Kidney (tissue), 14 donors: ENCODE measurements around the gene IQCM. TPM values are rescaled to one million over a fixed set of nuclear protein-coding genes. Genes with fewer than 3 reads are reported as not detected.

Experiments used
- DNase-seq, 5 donors: peaks; one replicate each; pipeline ENCODE4 v3.0.0-alpha.2; 2013 to 2020
- FAIRE-seq: peaks from 2 replicates; lab custom pipeline; 2012; peaks lifted over from hg19 to GRCh38; lab: Jason Lieb, UNC
- H3K27ac ChIP-seq, 2 donors: one replicate each; pipeline ENCODE4 v1.7.0; 2013; ENCODE audit warnings: low read depth in 2 of 2, low read length in 2 of 2, inconsistent platforms in 1 of 2
- H3K27me3 ChIP-seq: one replicate; pipeline ENCODE4 v1.7.1; 2013; ENCODE audit warnings: low read length, inconsistent platforms; ENCODE audit not compliant: control insufficient read depth, insufficient read depth
- H3K36me3 ChIP-seq, 3 donors: one replicate each; pipeline versions ENCODE4 v1.7.0 to v1.7.1; 2013; ENCODE audit warnings: low read length in 3 of 3, control low read depth in 1 of 3, inconsistent platforms in 1 of 3; ENCODE audit not compliant: insufficient read depth in 3 of 3, control insufficient read depth in 2 of 3
- H3K4me1 ChIP-seq, 3 donors: one replicate each; pipeline versions ENCODE4 v1.7.0 to v1.7.1; 2013; ENCODE audit warnings: low read length in 3 of 3, inconsistent platforms in 1 of 3, low read depth in 1 of 3; ENCODE audit not compliant: control insufficient read depth in 2 of 3, insufficient read depth in 2 of 3
- H3K4me3 ChIP-seq, 3 donors: one replicate each; pipeline versions ENCODE4 v1.7.0 to v1.8.1; 2013; ENCODE audit warnings: low read length in 3 of 3, control low read depth in 1 of 3, inconsistent platforms in 1 of 3
- H3K9ac ChIP-seq, 3 donors: one replicate each; pipeline versions ENCODE4 v1.7.0 to v1.7.1; 2013; ENCODE audit warnings: low read length in 3 of 3, control low read depth in 1 of 3, inconsistent platforms in 1 of 3
- H3K9me3 ChIP-seq, 3 donors: one replicate each; pipeline versions ENCODE4 v1.7.0 to v1.7.1; 2013; ENCODE audit warnings: low read length in 3 of 3, control low read depth in 1 of 3, inconsistent platforms in 1 of 3; ENCODE audit not compliant: control insufficient read depth in 2 of 3, insufficient read depth in 1 of 3
- intact Hi-C: fragments of 100-400 bp; cut with DNase I; formaldehyde crosslinking; loops from one replicate; pipeline ENCODE4 v1.11.1; 2022
- polyA plus RNA-seq: library from polyadenylated mRNA; stranded (reverse); fragments of 350-450 nt; fragmentation: Illumina TruSeq; extraction: RNeasy Lipid Tissue Mini Kit (QIAGEN cat#74804); gene quantifications from one replicate; pipeline ENCODE4 v1.2.3, GENCODE V29; 2014; ENCODE audit warnings: low read depth, low replicate concordance; ENCODE audit not compliant: insufficient read depth
- total RNA-seq: library from RNA; stranded (reverse); fragmentation: NEBNext Ultra II Directional; extraction: Animal tissue kit (Norgen Biotek cat#: 25700); gene quantifications from one replicate; pipeline ENCODE4 v1.2.1, GENCODE V29; 2021
- TF ChIP-seq, protein P1 (sequence below): IDR thresholded peaks from 3 replicates; pipeline ENCODE4 v1.5.1; 2012; ENCODE audit warnings: mild to moderate bottlenecking, moderate library complexity, borderline replicate concordance; ENCODE audit not compliant: insufficient read depth; ENCODE audit errors: extremely low read depth
- donor health status: control.
- donor health status: control.
- donor health status: control.
- donor health status: control.
- donor health status: control.
- donor health status: DM: yes; HTN: yes; CAD: no.
- donor health status: Normal renal cell carcinoma (clear cell type).

The IQCM gene
- total and polyA plus RNA-seq, 2 donors from 2014 or later = not detected

DNA sequence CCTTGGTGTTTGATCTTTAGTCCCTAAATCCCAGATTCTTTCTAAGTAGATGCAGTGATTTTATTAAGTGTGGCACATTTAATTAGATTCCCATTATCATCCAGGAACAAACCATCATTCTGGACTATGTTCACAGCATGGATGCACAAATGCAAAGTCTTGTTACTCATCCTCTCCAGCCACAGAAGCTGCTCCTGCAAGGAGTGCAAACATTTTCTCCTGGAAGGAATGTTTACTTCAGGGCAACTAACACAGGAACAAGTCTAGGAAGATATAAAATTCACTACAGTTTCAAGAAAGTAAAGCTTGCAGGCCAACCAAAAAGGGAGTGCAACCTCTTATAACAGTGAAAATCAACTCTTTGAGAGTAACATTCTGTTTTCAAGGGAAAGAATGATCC is 106.0 kb downstream of the IQCM start:
- no peaks in the 10 kb centered on the region for H3K36me3 ChIP-seq
- H3K27ac ChIP-seq = no peak overlapping the region
- no peaks in the 10 kb centered on the region for H3K27me3 ChIP-seq
- DNase-seq = no peak
- FAIRE-seq = no peak
- intact Hi-C loops = no loop called here
- no peaks in the 10 kb centered on the region for H3K4me1 ChIP-seq
- TF ChIP-seq, protein P1, sequence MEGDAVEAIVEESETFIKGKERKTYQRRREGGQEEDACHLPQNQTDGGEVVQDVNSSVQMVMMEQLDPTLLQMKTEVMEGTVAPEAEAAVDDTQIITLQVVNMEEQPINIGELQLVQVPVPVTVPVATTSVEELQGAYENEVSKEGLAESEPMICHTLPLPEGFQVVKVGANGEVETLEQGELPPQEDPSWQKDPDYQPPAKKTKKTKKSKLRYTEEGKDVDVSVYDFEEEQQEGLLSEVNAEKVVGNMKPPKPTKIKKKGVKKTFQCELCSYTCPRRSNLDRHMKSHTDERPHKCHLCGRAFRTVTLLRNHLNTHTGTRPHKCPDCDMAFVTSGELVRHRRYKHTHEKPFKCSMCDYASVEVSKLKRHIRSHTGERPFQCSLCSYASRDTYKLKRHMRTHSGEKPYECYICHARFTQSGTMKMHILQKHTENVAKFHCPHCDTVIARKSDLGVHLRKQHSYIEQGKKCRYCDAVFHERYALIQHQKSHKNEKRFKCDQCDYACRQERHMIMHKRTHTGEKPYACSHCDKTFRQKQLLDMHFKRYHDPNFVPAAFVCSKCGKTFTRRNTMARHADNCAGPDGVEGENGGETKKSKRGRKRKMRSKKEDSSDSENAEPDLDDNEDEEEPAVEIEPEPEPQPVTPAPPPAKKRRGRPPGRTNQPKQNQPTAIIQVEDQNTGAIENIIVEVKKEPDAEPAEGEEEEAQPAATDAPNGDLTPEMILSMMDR = no peak
- no peaks in the 10 kb centered on the region for H3K9me3 ChIP-seq
- no peak overlapping the region for H3K9ac ChIP-seq
- H3K4me3 ChIP-seq = no peak overlapping the region

DNA sequence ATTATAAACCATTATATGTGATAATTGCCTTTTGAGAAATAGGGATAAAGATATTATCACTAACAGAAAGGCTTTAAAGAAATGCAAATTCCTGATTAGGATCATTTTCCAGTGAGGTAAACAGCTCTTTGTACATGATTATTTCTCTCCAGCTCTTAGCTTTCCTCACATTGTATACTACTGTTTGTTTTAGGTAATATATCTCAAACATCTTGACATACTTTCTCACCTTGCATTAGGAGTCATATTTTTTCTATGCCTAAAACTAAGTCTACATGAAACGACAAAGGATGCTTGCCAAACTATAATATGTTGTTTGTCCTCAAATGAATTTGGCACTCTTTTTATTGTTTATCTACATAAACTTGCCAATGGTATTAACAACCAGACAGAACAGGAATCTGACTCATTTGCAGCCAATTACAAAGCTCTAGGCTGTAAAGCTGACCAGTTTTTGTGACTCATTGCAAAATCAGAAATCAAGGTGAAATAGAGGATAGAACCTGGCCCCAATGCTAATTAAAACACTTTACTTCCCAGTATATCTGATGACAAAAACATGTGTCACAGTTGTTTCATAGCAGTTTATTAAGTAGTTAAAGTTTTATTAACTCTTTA is 107.0 kb downstream of the IQCM start:
- intact Hi-C loops = no loop called here
- Histone ChIP-seq H3K27ac (no peak overlapping the region), H3K4me1 (no peaks in the 10 kb centered on the region), H3K9me3 (no peaks in the 10 kb centered on the region), H3K4me3 (no peak overlapping the region), H3K36me3 (no peaks in the 10 kb centered on the region), H3K9ac (no peak overlapping the region), H3K27me3 (no peaks in the 10 kb centered on the region)
- TF ChIP-seq, protein P1 = no peak
- FAIRE-seq (peak; percentile 77), DNase-seq (peak in 1 of 5 donors; percentile 14)

DNA sequence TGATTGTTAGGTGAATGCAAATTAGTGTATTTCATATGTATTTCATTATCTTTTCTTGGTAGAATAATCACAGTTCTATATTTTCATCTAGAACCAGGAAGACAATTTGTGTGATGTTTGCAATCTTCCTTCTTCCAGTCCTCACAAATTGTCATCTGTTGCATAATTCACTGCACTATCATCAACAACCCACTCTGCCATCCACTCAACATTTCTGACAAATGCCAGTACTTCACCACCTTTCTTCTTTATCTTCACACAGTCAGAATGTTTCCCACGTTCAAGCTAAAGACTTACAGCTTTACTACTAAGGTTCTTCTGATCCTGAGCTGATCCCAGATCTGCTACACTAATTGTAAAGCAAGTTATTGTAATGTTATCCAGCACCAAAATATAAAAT is 107.8 kb downstream of the IQCM start:
- FAIRE-seq = no peak
- no peaks in the 10 kb centered on the region for H3K4me1 ChIP-seq
- intact Hi-C loops = no loop called here

More for the DNA sequence above, 107.8 kb downstream of the IQCM start:
- H3K9ac ChIP-seq = no peak overlapping the region
- H3K36me3 ChIP-seq = no peaks in the 10 kb centered on the region
- H3K27me3 ChIP-seq = no peaks in the 10 kb centered on the region
- H3K4me3 ChIP-seq = no peak overlapping the region
- DNase-seq = no peak
- H3K9me3 ChIP-seq = no peaks in the 10 kb centered on the region
- TF ChIP-seq, protein P1 = no peak
- H3K27ac ChIP-seq = no peak overlapping the region
